GM18517 (cell line): Measurements from ENCODE around the gene SPARC.

Experiments used
- ATAC-seq: cut with Tn5 transposase; IDR thresholded peaks from one replicate; pipeline ENCODE4 v1.9.1; 2021; ENCODE audit warnings: mild to moderate bottlenecking, moderate library complexity; ENCODE audit not compliant: unreplicated experiment

SPARC gene

GRCh38 chr5:151661968-151662732 is 24.6 kb downstream of the SPARC start:
- peak; percentile 72 for ATAC-seq

GRCh38 chr5:151660616-151661495 is 25.9 kb downstream of the SPARC start:
- ATAC-seq = no peak

GRCh38 chr5:151659001-151659754 is 27.5 kb downstream of the SPARC start:
- peak; percentile 63 for ATAC-seq

GRCh38 chr5:151657114-151657513 is 29.6 kb downstream of the SPARC start:
- ATAC-seq = no peak

GRCh38 chr5:151656311-151656710 is 30.4 kb downstream of the SPARC start:
- no peak for ATAC-seq

- peak; percentile 90 for ATAC-seq
Measured at GRCh38 chr5:151651997-151652645, 34.6 kb downstream of the SPARC start.

GRCh38 chr5:151648988-151649387 is 37.7 kb downstream of the SPARC start:
- no peak for ATAC-seq

GRCh38 chr5:151648089-151648488 is 38.6 kb downstream of the SPARC start:
- ATAC-seq = no peak

- no peak for ATAC-seq
Measured at GRCh38 chr5:151647320-151647861, 39.3 kb downstream of the SPARC start.

GRCh38 chr5:151646334-151646733 is 40.4 kb downstream of the SPARC start:
- no peak for ATAC-seq

GRCh38 chr5:151643388-151643787 is 43.3 kb downstream of the SPARC start:
- ATAC-seq = no peak

GRCh38 chr5:151642472-151643140 is 44.1 kb downstream of the SPARC start:
- ATAC-seq = no peak

GRCh38 chr5:151638619-151639018 is 48.1 kb downstream of the SPARC start:
- no peak for ATAC-seq

- ATAC-seq = no peak
Measured at GRCh38 chr5:151637676-151638075, 49.0 kb downstream of the SPARC start.

GRCh38 chr5:151633892-151634291 is 52.8 kb downstream of the SPARC start:
- ATAC-seq = no peak

GRCh38 chr5:151632941-151633340 is 53.8 kb downstream of the SPARC start:
- ATAC-seq = no peak

- ATAC-seq = no peak
Measured at GRCh38 chr5:151632524-151632923, 54.2 kb downstream of the SPARC start.

- ATAC-seq = no peak
Measured at GRCh38 chr5:151631941-151632340, 54.8 kb downstream of the SPARC start.

GRCh38 chr5:151630088-151630487 is 56.6 kb downstream of the SPARC start:
- ATAC-seq = no peak
